ENCODE results near the gene CIC.

The CIC gene

DNA sequence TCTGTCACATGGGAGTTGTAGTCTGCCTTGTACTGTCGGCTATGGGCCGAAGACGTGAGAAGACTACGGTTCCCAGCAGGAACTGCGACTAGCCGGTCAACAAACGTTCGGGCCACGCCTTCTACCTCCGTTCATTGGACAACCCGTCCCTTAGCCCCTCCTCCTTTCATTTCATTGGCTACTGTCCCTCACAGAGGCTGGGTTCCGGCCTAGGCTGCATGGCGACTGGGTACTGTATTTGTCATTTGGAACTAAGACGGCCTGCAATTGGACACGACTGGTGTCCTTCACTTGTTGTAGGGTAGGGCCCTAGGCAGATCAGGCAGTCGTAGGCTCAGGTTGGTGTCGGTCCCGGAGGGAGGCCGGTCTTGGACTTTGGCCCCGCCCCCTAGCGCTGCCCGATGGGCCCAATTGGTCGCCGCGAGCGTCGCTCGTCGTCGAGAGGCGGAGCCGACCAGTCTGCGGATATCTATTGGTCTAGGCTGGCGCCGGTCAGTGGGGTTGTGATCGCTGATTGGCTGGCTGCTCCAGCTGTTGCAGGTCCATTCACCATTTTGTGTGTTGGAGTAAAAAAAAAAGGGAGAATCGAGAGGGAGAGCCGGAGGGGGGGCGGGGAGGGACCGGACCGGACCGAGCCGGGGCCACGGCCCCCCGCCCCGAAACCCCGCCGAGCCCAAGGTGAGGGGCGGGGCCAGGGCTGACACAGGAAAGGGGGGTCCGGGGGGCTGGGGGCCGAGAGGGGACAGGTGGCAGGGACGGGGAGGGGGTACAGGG is at the start of gene CIC:
TSS of gene CIC (plus strand) at position 549 of the 774 bp plus-strand sequence. CDS start 2,532 bp downstream, outside the sequence.
- peak; percentile 99 for DNase-seq

DNA sequence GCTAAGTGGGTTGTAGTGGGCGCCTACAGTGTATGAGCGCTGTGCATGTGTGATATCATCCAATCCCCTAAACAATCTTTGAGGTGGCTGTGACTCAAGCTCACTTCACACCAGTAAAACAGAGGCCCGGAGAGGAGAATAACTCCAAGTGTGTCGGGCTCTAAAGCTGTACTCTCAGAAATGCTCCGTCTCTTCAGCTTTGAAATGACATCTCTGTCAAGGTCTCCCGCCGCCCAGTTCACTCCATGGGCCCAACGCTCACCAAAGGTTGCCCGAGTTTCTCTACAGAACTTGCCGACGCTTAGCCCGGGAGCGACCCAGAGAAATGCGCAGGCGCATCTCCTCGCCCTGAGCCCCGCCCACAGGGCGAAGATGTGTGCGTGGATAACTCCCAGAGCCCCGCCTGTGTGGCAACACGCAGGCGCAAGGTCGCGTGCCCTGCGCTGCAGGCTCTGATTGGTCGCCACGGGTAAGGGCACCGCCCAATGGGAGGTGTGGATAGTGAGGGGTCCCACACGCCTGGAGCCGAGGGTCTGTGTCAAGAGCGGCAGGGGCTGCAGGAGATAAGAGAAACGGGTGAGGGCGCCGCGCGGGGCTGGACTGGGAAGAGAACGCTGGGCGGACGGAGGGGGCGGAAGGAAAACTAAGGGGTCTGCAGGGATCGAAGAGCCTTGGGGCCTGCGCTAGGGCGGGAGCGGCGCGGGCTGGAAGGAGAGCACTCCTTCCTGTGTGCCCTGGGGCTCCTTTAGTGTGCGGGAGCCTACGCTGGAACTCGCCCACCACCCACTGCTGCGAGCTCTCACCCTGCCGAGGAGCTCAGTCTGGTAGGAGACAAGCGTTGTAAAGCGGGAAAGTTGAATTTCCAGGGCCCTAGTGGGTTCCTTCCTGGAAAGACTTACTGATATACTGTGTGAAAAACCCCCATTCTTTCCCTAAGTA is 49.0 kb upstream of the CIC start, which contains the start of gene ZNF526:
TSS of gene ZNF526 (plus strand) at position 501 of the 939 bp plus-strand sequence. CDS start 4,092 bp downstream, outside the sequence.
- DNase-seq: peak; percentile 96

DNA sequence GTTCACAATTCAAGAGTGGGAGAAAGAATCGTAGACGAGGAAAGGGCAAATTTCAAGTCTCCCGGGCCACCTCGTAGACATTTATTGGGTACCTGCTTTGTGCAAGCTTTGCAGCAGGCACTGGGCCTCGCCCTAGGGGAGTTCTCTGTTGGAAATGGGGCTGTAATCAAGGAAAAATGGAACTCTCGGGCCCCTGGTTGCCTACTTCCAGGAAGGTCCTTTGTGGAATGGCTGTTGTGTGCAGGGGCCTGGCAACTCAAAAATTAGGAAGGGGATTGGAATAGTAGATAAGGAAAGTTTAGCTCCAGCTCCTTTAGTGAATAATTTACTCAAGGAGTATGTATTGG is 48.3 kb upstream of the CIC start:
- DNase-seq: no peak

DNA sequence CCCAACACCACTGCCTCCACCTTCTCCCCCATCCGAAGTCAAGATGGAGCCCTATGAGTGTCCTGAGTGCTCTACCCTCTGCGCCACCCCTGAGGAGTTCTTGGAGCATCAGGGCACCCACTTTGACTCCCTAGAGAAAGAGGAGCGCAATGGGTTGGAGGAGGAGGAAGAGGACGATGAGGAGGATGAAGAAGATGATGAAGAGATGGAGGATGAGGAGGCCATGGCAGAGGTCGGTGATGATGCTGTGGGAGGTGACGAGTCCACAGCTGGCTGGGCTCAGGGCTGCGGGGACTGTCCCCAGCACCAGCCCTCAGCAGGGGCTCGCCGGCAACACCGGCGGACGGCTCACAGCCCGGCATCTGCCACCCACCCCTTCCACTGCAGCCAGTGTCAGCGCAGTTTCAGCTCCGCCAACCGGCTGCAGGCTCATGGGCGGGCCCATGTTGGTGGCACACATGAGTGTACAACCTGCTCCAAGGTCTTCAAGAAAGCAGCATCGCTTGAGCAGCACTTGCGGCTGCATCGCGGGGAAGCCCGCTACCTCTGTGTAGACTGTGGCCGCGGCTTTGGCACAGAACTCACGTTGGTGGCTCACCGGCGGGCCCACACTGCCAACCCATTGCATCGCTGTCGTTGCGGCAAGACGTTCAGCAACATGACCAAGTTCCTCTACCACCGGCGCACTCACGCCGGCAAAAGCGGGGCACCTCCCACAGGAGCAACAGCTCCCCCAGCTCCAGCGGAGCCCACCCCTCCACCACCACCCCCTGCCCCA is 43.9 kb upstream of the CIC start:
- DNase-seq: no peak

DNA sequence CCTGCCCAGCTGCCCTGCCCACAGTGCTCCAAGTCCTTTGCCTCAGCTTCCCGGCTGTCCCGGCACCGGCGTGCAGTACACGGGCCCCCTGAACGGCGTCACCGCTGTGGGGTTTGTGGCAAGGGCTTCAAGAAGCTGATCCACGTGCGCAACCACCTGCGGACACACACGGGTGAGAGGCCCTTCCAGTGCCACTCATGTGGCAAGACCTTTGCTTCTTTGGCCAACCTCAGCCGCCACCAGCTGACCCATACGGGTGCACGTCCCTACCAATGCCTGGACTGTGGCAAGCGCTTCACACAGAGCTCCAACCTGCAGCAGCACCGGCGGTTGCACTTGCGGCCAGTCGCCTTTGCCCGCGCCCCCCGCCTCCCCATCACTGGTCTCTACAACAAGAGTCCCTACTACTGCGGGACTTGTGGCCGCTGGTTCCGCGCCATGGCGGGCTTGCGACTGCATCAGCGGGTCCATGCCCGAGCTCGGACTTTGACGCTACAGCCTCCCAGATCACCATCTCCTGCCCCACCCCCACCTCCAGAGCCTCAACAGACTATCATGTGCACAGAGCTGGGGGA is 43.2 kb upstream of the CIC start:
- DNase-seq: no peak

DNA sequence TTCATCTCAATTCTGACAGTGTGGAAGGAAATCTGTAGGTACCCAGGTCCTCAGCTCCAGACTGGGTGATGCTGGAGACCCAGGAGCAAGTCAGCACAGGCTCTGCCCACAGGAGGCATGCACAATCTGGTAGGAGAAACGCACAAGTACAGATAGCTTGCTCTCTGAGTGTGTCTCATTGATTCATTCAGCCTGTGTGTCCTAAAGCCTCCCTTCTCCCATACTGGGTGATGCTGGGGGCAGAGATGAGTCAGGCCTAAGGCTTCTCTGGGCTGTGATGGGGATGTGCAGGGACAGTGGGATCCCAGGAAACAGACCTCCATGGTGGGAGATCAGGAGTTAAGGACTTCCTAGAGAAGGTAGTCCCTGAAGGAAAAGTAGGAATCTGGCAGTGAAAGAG is 42.2 kb upstream of the CIC start:
- DNase-seq: no peak

DNA sequence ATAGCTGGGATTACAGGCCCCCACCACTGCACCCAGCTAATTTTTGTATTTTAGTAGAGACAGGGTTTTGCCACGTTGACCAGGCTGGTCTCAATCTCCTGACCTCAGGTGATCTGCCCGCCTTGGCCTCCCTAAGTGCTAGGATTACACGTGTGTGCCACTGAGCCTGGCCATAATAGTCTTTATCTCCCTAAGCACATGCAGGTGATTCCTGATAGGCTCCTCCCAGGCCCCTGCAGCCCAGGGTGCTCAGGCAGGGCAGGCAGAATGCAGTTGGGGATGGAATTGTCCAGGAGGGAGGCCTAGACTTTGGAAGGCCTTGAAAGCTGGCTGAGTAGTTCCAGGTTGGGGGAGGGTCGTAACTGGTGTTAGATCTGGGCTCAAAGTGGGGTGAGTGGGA is 40.4 kb upstream of the CIC start:
- DNase-seq: no peak

DNA sequence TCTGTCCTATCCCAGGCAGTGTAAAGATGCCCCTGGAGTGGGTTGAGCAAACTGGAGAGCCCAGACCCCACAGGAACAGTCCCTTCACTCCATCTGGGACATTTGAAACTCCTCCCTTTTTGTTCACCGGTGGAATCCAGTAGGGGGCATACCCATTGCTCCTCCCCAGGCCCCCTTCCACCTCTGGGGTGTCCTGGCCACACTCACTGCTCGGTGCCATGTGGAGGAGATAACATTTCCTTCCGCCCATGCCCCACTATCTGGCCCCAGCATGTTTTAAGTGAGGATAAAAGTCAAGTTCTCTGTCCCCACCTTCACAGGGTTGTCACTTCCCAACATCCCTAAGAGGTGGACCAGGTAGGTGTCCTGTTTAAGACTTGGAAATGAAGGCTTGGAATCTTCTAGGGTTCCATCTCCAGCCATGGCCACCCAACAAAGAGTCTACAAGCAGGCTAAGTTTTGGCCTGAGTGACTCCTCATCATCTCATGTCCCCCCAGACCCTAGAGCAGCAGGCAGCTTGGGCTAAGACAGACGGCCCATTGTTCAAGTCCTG is 39.7 kb upstream of the CIC start:
- no peak for DNase-seq

DNA sequence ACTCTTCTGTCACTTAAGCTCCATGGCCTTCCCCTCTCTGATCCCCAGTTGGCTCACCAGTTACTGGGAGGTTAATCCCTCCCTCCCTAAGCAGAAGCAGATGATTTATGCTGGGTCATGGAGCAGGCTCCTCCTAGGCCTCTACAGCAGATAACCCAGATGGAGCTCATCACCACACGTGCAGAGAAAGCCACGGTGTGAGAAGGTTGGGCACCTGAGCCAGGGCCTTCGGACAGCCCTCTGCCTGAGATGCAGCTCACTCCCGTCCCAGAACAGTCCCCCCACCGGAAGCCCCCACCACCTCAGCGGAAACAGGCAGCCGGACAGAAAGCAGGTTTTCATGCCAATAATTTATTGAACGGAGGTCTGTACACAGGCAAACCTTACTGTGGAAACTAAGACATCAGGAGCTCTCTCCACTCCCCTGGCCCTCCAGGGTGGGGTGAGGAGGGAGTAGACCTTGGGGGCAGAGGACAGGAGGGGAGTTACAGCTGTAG is 39.1 kb upstream of the CIC start:
- no peak for DNase-seq

DNA sequence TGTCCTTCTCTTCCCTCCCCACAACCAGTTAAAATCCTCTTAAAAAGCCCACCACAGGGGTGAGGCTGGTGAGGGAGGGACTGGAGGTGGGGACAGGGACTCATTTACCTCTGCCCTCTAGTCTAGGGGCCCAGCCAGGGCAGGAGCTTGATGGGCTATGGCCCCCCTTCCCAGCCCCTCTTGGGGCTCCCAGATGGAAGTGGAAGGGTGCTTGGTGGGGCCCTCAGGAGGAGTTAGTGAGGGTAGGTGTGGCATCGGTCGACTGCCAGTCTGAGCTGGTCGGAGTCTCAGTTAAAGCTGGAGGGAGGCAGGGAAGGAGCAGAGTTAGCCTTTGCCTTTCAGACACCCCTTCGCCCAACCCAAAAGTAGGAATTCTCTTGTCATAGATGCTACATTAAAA is 38.5 kb upstream of the CIC start:
- no peak for DNase-seq

DNA sequence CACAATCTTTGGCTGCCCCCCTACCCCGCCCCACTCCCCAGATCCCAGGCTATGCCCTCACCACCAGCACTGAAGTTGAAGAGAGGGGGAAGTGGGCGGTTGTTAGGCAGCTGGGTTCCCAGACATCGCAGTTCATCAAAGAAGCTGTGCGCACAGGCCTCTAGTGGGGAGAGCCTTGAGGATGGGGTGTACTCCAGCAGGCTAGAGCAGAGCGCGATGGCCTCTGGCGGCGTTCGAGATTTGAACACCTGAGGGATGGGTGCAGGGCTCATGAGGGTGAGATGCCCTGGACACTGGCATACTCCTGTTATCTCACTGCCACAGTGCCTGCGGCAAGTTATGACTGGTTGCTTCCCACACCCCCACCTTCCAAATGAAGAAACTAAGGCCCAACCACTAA is 36.6 kb upstream of the CIC start:
- DNase-seq: no peak

DNA sequence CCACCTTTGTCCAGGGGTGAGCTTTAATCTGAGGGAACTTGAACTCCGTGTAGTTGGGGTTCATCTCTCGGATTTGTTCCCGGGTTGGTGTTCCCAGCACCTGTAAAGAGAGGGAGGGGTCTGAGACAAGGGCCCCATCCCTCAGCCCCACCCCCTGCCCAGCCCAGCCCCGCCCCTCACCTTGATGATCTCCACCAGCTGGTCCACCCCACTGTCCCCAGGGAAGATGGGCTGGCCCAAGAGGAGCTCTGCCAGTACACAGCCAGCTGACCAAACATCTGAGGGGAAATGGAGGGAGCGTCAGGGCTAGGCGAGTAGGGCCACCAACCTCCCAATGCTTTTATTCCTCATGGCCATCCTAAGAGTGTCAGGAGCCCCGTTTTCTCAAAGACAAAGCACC is 35.9 kb upstream of the CIC start:
- no peak for DNase-seq

DNA sequence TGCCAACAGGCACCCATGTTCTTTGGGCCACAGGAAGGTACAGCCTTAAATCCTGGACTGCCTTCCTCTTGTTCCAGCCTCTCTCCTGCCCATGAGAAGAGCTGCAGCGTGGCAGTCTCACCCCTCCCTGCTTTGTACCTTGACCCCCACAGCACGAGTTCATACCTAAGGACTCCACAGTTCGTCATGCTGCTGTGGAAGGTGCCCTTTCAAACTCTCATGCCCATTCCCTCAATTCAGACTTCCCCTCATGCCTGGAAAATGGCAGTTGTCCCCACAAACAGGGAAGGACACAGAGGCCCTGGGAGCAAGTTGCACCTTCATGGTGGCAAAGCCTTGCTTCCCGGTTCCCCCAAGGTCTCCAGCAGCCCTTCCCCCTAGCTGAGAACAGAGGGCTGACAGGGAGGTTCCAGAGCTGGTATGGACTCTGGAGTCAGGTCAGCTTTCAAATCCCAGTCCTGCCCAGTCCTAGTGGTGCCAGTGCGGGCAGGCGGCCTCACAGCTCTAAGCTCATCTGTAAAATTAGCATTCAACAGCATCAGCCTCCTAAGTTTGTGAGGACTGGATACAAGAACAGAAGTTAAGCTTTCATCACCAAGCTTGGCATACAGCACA is 35.3 kb upstream of the CIC start:
- no peak for DNase-seq

DNA sequence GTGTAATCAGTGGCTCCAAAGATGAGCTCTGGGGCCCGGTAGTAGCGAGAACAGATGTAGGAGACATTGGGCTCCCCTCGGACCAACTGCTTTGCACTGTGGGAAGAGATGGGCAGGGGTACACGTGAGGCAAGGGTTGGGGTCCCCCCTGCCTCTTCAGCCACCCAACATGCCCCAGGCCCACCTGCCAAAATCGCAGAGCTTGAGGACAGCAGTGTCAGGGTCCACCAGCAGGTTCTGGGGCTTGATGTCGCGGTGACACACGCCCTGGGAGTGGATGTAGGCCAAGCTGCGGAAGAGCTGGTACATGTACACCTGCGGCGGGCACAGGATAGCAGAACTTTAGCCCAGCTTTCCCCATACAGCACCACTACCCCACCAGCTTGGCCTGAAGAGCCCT is 34.7 kb upstream of the CIC start:
- DNase-seq: no peak

DNA sequence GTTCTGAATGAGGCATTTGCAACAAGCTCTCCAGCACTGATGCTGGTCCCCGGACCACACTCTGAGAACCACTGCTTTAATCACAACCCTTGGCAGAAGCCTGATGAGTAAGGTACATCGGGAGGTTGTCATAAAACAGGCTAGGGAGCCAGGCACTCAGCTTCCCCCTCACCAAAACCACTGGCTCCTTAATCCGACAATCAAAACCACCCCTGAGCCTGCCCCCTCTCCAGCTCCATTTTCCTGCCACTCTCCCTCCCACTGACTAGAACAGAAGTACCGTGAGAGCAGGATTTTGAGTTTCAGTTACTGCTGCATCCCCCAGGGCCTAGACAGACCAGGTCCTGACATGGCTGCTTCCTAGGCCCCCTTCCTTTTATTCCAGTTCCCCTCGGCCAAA is 33.9 kb upstream of the CIC start:
- no peak for DNase-seq

DNA sequence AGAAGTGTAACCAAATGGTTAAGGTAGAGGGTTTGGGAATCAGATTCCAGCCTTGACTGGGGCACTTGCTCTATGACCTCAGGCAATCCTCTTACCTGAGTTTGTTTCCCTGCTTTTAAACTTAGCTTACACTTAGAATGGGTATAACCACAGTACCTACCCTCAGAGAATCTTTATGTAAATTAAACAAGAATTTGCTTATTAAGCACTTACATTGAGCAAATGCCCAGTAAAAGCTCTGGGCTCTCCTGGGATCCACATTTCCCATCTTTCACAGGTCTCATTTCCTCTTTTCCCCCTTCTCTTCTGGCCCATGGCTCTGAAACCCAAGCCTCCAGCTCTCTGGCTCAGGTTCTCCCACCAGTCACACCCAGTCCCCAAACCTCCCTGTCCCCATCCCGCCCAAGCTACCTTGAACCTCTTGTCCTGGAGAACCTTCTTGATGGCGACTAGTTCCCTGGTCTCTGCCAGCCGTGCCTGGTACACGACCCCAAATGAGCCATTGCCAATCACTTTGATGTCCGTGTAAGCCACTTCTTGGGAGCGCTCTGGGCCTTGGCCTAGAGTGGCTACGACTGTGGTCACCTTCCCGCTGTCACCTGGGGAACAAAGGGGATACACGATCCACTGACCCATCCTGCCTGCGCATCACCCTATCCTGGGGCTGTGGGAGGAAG is 29.4 kb upstream of the CIC start:
- no peak for DNase-seq

DNA sequence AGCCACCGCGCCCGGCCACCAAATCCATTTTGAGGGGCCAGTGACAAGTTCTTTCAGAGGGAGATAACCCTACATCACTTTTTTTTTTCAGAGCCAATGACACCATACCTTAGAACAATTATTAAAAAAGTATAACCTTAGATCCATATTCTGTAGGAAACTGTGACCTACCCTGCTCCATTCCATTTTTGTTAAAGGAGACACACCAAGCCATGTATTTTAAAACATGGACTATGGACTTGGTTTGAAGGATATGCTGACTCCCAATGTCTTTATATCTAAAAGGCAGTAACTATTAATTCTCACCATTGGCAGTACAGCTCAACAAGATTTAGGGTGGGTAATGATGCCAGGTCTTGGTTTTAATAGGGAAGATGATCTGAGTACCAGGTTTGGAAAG is 27.8 kb upstream of the CIC start:
- DNase-seq: no peak

DNA sequence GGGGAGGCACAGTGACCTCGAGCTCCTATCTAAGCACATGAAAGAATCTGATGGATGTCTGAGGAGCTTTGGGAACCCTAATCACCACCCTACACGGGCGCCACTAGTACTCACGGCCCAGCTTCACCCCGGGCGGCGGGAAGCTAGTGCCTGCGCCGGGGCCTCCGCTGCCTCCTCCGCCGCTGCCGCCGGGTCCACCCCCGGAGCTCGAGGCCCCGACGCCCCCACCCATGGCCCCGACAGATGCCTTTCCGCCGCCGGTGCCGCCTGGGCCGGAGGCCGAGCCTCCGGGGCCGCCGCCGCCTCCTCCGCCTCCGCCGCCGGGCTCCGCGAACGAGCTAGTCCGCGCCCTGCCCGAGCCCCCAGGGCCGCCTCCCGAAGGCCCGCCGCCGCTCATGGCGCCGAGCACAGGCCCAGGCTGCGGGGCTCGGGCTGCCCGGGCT is 27.0 kb upstream of the CIC start:
- peak; percentile 71 for DNase-seq

DNA sequence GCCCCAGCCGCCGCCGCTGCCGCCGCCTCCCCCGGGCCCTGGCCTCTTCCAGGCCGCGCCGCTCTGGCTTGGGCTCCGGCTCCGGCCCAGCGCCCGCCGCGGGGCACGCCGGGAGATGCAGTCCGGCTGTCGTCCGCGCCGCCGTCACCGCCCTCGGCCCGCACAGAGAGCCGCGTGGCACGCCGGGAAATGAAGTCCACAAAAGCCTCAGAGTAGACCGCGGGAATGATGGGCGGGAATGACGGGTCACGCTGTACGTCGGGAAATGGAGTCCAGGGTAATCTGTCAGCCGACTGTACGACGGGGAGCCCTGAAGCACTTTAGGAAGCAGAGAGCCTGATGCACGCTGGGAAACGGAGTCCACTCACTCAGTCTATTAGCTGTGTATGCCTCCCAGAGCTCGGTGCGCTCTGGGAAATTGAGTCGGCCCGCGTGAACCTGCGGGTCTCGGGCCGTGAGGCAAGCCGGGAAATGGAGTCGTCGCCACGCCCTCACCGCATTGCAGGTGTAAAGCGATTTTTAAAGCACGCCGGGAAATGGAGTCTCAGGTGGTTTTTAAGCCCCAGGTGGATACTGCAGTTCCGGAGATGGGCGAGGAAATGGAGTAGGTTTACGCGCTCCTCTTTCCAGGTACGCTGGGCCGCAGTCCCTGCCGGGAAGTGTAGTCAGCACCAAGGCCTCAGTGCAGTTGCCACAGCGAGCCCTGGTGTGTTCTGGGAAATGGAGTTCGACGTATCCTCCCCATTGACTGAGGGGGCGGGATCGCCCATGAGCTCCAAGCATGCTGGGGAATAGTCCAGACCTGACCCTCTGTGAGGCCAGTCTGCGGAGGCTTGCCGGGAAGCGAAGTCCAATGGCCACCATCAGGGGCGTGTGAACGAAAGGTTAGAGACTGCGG is 26.3 kb upstream of the CIC start, which contains the start of gene GSK3A:
TSS of gene GSK3A (minus strand) at position 91 of the 898 bp plus-strand sequence. CDS start 137 bp downstream, outside the sequence.
- DNase-seq: peak; percentile 95
